Neural cell (in vitro differentiated cells): ENCODE data around the gene PIK3C2G. TPM values are rescaled to one million over a fixed set of nuclear protein-coding genes. Genes with fewer than 3 reads are reported as not detected.
A peak's percentile ranks its signal among the peaks of the same experiment; 100 is the strongest.

Experiments used
- H2AFZ ChIP-seq: fragments of 200-600, 300-800 bp; sonication (generic), shearing (Covaris generic); 2 replicates; pipeline ENCODE4 v1.6.0; 2014; ENCODE audit warnings: low read depth, mild to moderate bottlenecking, antibody characterized with exemption, low read length, moderate library complexity
- H3F3A ChIP-seq: fragments of 200-600 bp; shearing (Covaris generic); 2 replicates; pipeline ENCODE4 v1.6.1; 2016; ENCODE audit warnings: mild to moderate bottlenecking, moderate library complexity, mixed read lengths, antibody characterized with exemption, low read length; ENCODE audit not compliant: insufficient read depth, poor library complexity, severe bottlenecking
- H3K27ac ChIP-seq: fragments of 200-600, 300-800 bp; sonication (generic), shearing (Covaris generic); 2 replicates; pipeline ENCODE4 v1.5.1; 2014; ENCODE audit warnings: mild to moderate bottlenecking, low read length, moderate library complexity
- H3K27me3 ChIP-seq: fragments of 300-800, 200-600 bp; sonication (generic), shearing (Covaris generic); 2 replicates; pipeline ENCODE4 v1.6.0; 2014; ENCODE audit warnings: mild to moderate bottlenecking, low read depth, low read length, moderate library complexity; ENCODE audit not compliant: insufficient read depth
- H3K36me3 ChIP-seq: fragments of 300-800, 200-600 bp; sonication (generic), shearing (Covaris generic); 2 replicates; pipeline ENCODE4 v1.5.1; 2014; ENCODE audit warnings: mild to moderate bottlenecking, antibody characterized with exemption, low read length, moderate library complexity; ENCODE audit not compliant: insufficient read depth
- H3K4me2 ChIP-seq: fragments of 300-800, 200-600 bp; sonication (generic), shearing (Covaris generic); 2 replicates; pipeline ENCODE4 v1.6.0; 2014; ENCODE audit warnings: mild to moderate bottlenecking, low read length
- H3K4me3 ChIP-seq: fragments of 300-800, 200-600 bp; sonication (generic), shearing (Covaris generic); 2 replicates; pipeline ENCODE4 v1.5.1; 2014; ENCODE audit warnings: mild to moderate bottlenecking, low read length, moderate library complexity
- H3K79me2 ChIP-seq: fragments of 200-600 bp; shearing (Covaris generic); replicated peaks from 2 replicates; pipeline ENCODE4 v1.6.0; 2014; ENCODE audit warnings: mild to moderate bottlenecking, low read length, moderate library complexity; ENCODE audit not compliant: insufficient read depth
- H3K9ac ChIP-seq: fragments of 300-800, 200-600 bp; sonication (generic), shearing (Covaris generic); 2 replicates; pipeline ENCODE4 v1.6.1; 2016; ENCODE audit warnings: mild to moderate bottlenecking, low read length, mixed read lengths
- H3K9me2 ChIP-seq: fragments of 200-600 bp; shearing (Covaris generic); 2 replicates; pipeline ENCODE4 v1.6.1; 2016; ENCODE audit warnings: mild to moderate bottlenecking, low read length, mixed read lengths; ENCODE audit not compliant: insufficient read depth
- H3K9me3 ChIP-seq: fragments of 200-600, 300-800 bp; sonication (generic), shearing (Covaris generic); 2 replicates; pipeline ENCODE4 v1.6.1; 2016; ENCODE audit warnings: mild to moderate bottlenecking, mixed run types, low read length, moderate library complexity, mixed read lengths
- H4K20me1 ChIP-seq: fragments of 200-600 bp; shearing (Covaris generic); 2 replicates; pipeline ENCODE4 v1.6.1; 2016; ENCODE audit warnings: mild to moderate bottlenecking, mixed run types; ENCODE audit not compliant: insufficient read depth
- EP300 ChIP-seq: fragments of 450-650 bp; conservative IDR thresholded peaks from 2 replicates; pipeline ENCODE4 v1.6.1; 2014; ENCODE audit warnings: antibody characterized with exemption, mild to moderate bottlenecking, moderate library complexity; ENCODE audit not compliant: poor library complexity, severe bottlenecking
- EZH2 ChIP-seq: fragments of 200-600, 300-800 bp; shearing (Covaris generic), sonication (generic); IDR thresholded peaks from 2 replicates; pipeline ENCODE4 v1.6.1; 2014; ENCODE audit warnings: antibody characterized with exemption, low read length, borderline replicate concordance, mild to moderate bottlenecking; ENCODE audit not compliant: insufficient read depth, poor library complexity, severe bottlenecking
- RAD21 ChIP-seq: fragments of 450-650 bp; conservative IDR thresholded peaks from 2 replicates; pipeline ENCODE4 v1.6.1; 2014; ENCODE audit warnings: antibody characterized with exemption, mild to moderate bottlenecking, moderate library complexity
- SMC3 ChIP-seq: fragments of 450-650 bp; conservative IDR thresholded peaks from 2 replicates; pipeline ENCODE4 v1.6.1; 2014; ENCODE audit warnings: antibody characterized with exemption, mild to moderate bottlenecking, moderate library complexity; ENCODE audit not compliant: poor library complexity
- TAF1 ChIP-seq: IDR thresholded peaks from 2 replicates; pipeline ENCODE4 v1.6.1; 2012; ENCODE audit warnings: low read depth
- polyA plus RNA-seq: library from polyadenylated mRNA; depleted of rRNA; stranded (reverse); fragments of >200 nt; gene quantifications from 2 replicates; pipeline ENCODE4 v1.2.3, GENCODE V29; 2014
- TF ChIP-seq, protein P1 (sequence below): fragments of 450-650 bp; IDR thresholded peaks from 2 replicates; pipeline ENCODE4 v1.5.1; 2014; ENCODE audit warnings: antibody characterized with exemption, mild to moderate bottlenecking, moderate library complexity; ENCODE audit not compliant: poor library complexity, severe bottlenecking
- TF ChIP-seq, protein P2 (sequence below): IDR thresholded peaks from 2 replicates; pipeline ENCODE4 v1.6.1; 2012; ENCODE audit warnings: borderline replicate concordance

The PIK3C2G gene
- polyA plus RNA-seq, 1 donor from 2014 or later = not detected

DNA sequence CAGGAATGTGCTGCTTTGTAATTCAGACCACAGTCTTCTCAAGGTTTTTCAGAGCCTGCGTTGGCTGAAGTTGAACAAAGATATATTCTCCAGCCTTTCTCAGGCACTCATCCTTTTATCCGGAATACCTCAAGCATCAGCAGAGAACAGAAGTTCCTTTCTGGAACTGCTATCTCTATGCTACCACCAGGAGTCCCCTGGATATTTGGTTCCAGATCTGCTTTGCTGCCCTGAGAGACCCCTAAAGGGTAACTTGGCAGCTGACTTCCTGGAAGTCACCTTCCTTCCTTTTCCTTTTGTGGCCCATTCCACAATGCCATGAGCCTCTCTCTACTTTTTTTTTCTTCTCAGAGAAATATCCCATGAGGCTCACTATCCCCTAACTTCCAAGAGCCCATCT lies 288.3 kb downstream of the PIK3C2G start:
- no peak for TF ChIP-seq SMC3
- TF ChIP-seq, protein P1, sequence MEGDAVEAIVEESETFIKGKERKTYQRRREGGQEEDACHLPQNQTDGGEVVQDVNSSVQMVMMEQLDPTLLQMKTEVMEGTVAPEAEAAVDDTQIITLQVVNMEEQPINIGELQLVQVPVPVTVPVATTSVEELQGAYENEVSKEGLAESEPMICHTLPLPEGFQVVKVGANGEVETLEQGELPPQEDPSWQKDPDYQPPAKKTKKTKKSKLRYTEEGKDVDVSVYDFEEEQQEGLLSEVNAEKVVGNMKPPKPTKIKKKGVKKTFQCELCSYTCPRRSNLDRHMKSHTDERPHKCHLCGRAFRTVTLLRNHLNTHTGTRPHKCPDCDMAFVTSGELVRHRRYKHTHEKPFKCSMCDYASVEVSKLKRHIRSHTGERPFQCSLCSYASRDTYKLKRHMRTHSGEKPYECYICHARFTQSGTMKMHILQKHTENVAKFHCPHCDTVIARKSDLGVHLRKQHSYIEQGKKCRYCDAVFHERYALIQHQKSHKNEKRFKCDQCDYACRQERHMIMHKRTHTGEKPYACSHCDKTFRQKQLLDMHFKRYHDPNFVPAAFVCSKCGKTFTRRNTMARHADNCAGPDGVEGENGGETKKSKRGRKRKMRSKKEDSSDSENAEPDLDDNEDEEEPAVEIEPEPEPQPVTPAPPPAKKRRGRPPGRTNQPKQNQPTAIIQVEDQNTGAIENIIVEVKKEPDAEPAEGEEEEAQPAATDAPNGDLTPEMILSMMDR = peak; percentile 17
- H3K9ac ChIP-seq = no peak overlapping the region
- H3K9me3 ChIP-seq = no peaks in the 10 kb centered on the region
- H3K9me2 ChIP-seq = no peaks in the 10 kb centered on the region
- no peak overlapping the region for H3K4me2 ChIP-seq
- no peaks in the 10 kb centered on the region for H3K36me3 ChIP-seq
- no peaks in the 10 kb centered on the region for H3K79me2 ChIP-seq
- no peaks in the 10 kb centered on the region for H3K27me3 ChIP-seq
- H3F3A ChIP-seq = peaks cover 5% of the 10 kb centered on the region
- H2AFZ ChIP-seq = no peak overlapping the region
- no peaks in the 10 kb centered on the region for H4K20me1 ChIP-seq
- H3K27ac ChIP-seq = peak overlapping the region; percentile 24
- H3K4me3 ChIP-seq = no peak overlapping the region

DNA sequence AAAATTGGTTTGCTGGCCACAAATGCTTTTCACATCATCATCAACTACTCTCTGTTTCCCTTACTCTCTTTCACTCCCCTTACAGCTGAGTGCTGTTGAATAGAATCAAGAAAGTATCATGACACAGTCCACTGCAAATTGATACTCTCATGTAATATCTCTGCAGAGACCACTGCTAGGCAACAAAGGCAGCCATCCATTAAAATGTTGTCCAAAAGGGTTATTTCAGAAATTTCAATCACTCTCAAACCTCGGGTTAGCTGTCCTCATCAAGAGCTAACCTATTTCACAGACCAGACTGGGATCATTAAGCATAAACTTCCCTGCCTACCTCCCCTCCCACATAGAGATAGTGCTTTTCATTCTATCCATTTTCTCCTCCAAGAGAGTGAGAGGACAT lies 289.8 kb downstream of the PIK3C2G start:
- no peak overlapping the region for H3K9ac ChIP-seq
- H4K20me1 ChIP-seq = no peaks in the 10 kb centered on the region
- no peaks in the 10 kb centered on the region for H3K36me3 ChIP-seq
- H3K27ac ChIP-seq = no peak overlapping the region
- TF ChIP-seq RAD21 (no peak), TAF1 (no peak), EP300 (no peak), EZH2 (no peak)
- TF ChIP-seq, protein P1 = no peak
- TF ChIP-seq, protein P2, sequence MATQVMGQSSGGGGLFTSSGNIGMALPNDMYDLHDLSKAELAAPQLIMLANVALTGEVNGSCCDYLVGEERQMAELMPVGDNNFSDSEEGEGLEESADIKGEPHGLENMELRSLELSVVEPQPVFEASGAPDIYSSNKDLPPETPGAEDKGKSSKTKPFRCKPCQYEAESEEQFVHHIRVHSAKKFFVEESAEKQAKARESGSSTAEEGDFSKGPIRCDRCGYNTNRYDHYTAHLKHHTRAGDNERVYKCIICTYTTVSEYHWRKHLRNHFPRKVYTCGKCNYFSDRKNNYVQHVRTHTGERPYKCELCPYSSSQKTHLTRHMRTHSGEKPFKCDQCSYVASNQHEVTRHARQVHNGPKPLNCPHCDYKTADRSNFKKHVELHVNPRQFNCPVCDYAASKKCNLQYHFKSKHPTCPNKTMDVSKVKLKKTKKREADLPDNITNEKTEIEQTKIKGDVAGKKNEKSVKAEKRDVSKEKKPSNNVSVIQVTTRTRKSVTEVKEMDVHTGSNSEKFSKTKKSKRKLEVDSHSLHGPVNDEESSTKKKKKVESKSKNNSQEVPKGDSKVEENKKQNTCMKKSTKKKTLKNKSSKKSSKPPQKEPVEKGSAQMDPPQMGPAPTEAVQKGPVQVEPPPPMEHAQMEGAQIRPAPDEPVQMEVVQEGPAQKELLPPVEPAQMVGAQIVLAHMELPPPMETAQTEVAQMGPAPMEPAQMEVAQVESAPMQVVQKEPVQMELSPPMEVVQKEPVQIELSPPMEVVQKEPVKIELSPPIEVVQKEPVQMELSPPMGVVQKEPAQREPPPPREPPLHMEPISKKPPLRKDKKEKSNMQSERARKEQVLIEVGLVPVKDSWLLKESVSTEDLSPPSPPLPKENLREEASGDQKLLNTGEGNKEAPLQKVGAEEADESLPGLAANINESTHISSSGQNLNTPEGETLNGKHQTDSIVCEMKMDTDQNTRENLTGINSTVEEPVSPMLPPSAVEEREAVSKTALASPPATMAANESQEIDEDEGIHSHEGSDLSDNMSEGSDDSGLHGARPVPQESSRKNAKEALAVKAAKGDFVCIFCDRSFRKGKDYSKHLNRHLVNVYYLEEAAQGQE = no peak
- no peak overlapping the region for H2AFZ ChIP-seq
- H3K4me3 ChIP-seq = no peak overlapping the region
- peaks cover 5% of the 10 kb centered on the region for H3F3A ChIP-seq
- H3K9me2 ChIP-seq = no peaks in the 10 kb centered on the region
- no peaks in the 10 kb centered on the region for H3K79me2 ChIP-seq
- no peaks in the 10 kb centered on the region for H3K27me3 ChIP-seq
- H3K4me2 ChIP-seq = no peak overlapping the region
- no peaks in the 10 kb centered on the region for H3K9me3 ChIP-seq
